K562 (cell line): Measurements from ENCODE around the gene LASP1. TPM values are rescaled to one million over a fixed set of nuclear protein-coding genes. Genes with fewer than 3 reads are reported as not detected.

Experiments used
- ADNP ChIP-seq: fragments of 200-800 bp; sonication (Bioruptor generic); IDR thresholded peaks from 2 replicates; pipeline ENCODE4 v1.6.1; 2016; ENCODE audit warnings: missing genetic modification characterization, missing compliant biosample characterization
- BRD4 ChIP-seq: fragments of 200-600 bp; sonication (generic); IDR thresholded peaks from 2 replicates; pipeline ENCODE4 v1.6.1; 2017; ENCODE audit warnings: inconsistent platforms
- DNMT1 ChIP-seq: fragments of 450-650 bp; IDR thresholded peaks from 2 replicates; pipeline ENCODE4 v1.6.1; 2016; ENCODE audit warnings: antibody characterized with exemption, mild to moderate bottlenecking
- E2F5 ChIP-seq: sonication (generic); formaldehyde crosslinking; IDR thresholded peaks from 2 replicates; pipeline ENCODE4 v1.8.0; 2022; ENCODE audit warnings: mild to moderate bottlenecking, missing genetic modification reagents
- ELF4 ChIP-seq: fragments of 450-650 bp; formaldehyde crosslinking; IDR thresholded peaks from 2 replicates; pipeline ENCODE4 v1.4.0; 2022; ENCODE audit warnings: missing genetic modification characterization
- ELK3 ChIP-seq: fragments of 450-650 bp; formaldehyde crosslinking; IDR thresholded peaks from 2 replicates; pipeline ENCODE4 v1.4.0; 2020; ENCODE audit warnings: mild to moderate bottlenecking
- ETV1 ChIP-seq: fragments of 450-650 bp; conservative IDR thresholded peaks from 2 replicates; pipeline ENCODE4 v1.6.1; 2016; ENCODE audit warnings: missing genetic modification characterization, control low read depth, low read depth, missing compliant biosample characterization
- GATAD2A ChIP-seq: fragments of 450-650 bp; IDR thresholded peaks from 2 replicates; pipeline ENCODE4 v1.6.1; 2017
- HNRNPH1 ChIP-seq: fragments of 200-400 bp; formaldehyde crosslinking; optimal IDR thresholded peaks from 2 replicates; pipeline ENCODE3; 2017; ENCODE audit warnings: low read depth, mild to moderate bottlenecking, low read length, moderate library complexity
- IRF2 ChIP-seq: sonication (generic); formaldehyde crosslinking; IDR thresholded peaks from 2 replicates; pipeline ENCODE4 v1.8.1; 2022; ENCODE audit warnings: mild to moderate bottlenecking, missing genetic modification reagents
- KDM5B ChIP-seq: fragments of 200-600 bp; sonication (generic); IDR thresholded peaks from 2 replicates; pipeline ENCODE4 v1.6.1; 2012; ENCODE audit warnings: low read depth, mild to moderate bottlenecking, moderate library complexity, low read length, control low read depth, inconsistent platforms; ENCODE audit not compliant: insufficient replicate concordance
- KLF1 ChIP-seq: fragments of 450-650 bp; IDR thresholded peaks from 2 replicates; pipeline ENCODE4 v1.6.1; 2016; ENCODE audit warnings: missing genetic modification characterization, missing compliant biosample characterization
- POLR2B ChIP-seq: fragments of 450-650 bp; IDR thresholded peaks from 2 replicates; pipeline ENCODE4 v1.6.1; 2018; ENCODE audit warnings: low read depth; ENCODE audit not compliant: partially characterized antibody
- SIN3A ChIP-seq, 2 experiments: fragments of 150-350 bp in 1 of 2; IDR thresholded peaks; 2 replicates each; pipeline ENCODE4 v1.6.1; 2011 to 2016; ENCODE audit warnings: borderline replicate concordance in 2 of 2, low read depth in 2 of 2, low read length in 2 of 2, mild to moderate bottlenecking in 2 of 2, moderate library complexity in 2 of 2; ENCODE audit not compliant: control insufficient read depth in 1 of 2
- SPI1 ChIP-seq: IDR thresholded peaks from 2 replicates; pipeline ENCODE4 v1.6.1; 2011; ENCODE audit warnings: low read depth, low read length, control low read depth, borderline replicate concordance
- SRSF1 ChIP-seq: fragments of 200-400 bp; formaldehyde crosslinking; IDR thresholded peaks from 2 replicates; pipeline ENCODE4 v1.6.1; 2017; ENCODE audit warnings: mild to moderate bottlenecking, low read depth, low read length, moderate library complexity
- TAF9B ChIP-seq: fragments of 450-650 bp; IDR thresholded peaks from 2 replicates; pipeline ENCODE4 v1.6.1; 2018; ENCODE audit warnings: mild to moderate bottlenecking; ENCODE audit not compliant: partially characterized antibody
- ZFP30 ChIP-seq: fragments of 250-450 bp; sonication (Bioruptor Pico); IDR thresholded peaks from 2 replicates; pipeline ENCODE4 v1.8.0; 2022; ENCODE audit warnings: moderate library complexity, mild to moderate bottlenecking, inconsistent platforms, borderline replicate concordance
- ZNF212 ChIP-seq: fragments of 450-650 bp; formaldehyde crosslinking; IDR thresholded peaks from 2 replicates; pipeline ENCODE4 v1.4.0; 2020; ENCODE audit warnings: mild to moderate bottlenecking
- ZNF239 ChIP-seq: fragments of 250-450 bp; sonication (Bioruptor Pico); IDR thresholded peaks from 2 replicates; pipeline ENCODE4 v1.4.0; 2020; ENCODE audit warnings: mild to moderate bottlenecking
- ZNF583 ChIP-seq: fragments of 250-450 bp; sonication (Bioruptor Pico); IDR thresholded peaks from 2 replicates; pipeline ENCODE4 v1.4.0; 2020
- ZNF589 ChIP-seq: fragments of 200-800 bp; sonication (Bioruptor generic); IDR thresholded peaks from 2 replicates; pipeline ENCODE4 v1.6.1; 2016; ENCODE audit warnings: low read depth, missing genetic modification characterization, missing compliant biosample characterization
- ZNF644 ChIP-seq: fragments of 200-800 bp; sonication (Bioruptor generic); IDR thresholded peaks from 2 replicates; pipeline ENCODE4 v1.6.1; 2016; ENCODE audit warnings: low read depth, missing genetic modification characterization, missing compliant biosample characterization
- ZNF655 ChIP-seq: fragments of 250-450 bp; sonication (Bioruptor Pico); IDR thresholded peaks from 2 replicates; pipeline ENCODE4 v1.5.0; 2021
- ZNF75A ChIP-seq: fragments of 450-650 bp; formaldehyde crosslinking; IDR thresholded peaks from 2 replicates; pipeline ENCODE4 v1.4.0; 2020; ENCODE audit warnings: mild to moderate bottlenecking
- polyA plus RNA-seq, 8 experiments: library from polyadenylated mRNA; depleted of rRNA in 4 of 8; stranded (reverse) in 5 of 8; unstranded in 3 of 8; fragments of >200 nt; fragmentation: Nextera tagmentation in 2 of 8; fragmentation: Illumina TruSeq in 1 of 8; extraction: Ambion mirVana in 2 of 8; extraction: Trizol in 1 of 8; gene quantifications; 2 replicates each; pipeline versions ENCODE4 v1.2.1 to v1.2.3, GENCODE V29; 2011 to 2014; ENCODE audit warnings: inconsistent platforms in 1 of 8, missing spikeins in 1 of 8
- total RNA-seq, 7 experiments: library from RNA; depleted of rRNA in 6 of 7; stranded (reverse); fragments of >200 nt in 6 of 7; fragmentation: Illumina TruSeq in 2 of 7; extraction: Trizol in 2 of 7; gene quantifications; 2 replicates each; pipeline versions ENCODE4 v1.2.1 to v1.2.3, GENCODE V29; 2011 to 2021; ENCODE audit warnings: low replicate concordance in 1 of 7
- TF ChIP-seq, protein P1 (sequence below): IDR thresholded peaks from 2 replicates; pipeline ENCODE4 v1.6.1; 2011; ENCODE audit not compliant: insufficient read length; ENCODE audit errors: extremely low read depth

The LASP1 gene
- total and polyA plus RNA-seq, 9 of the 15 experiments (the other 6 are each of a cell fraction or from before 2014, with no cell fraction given) = 23.0 to 125 (median 55.3) TPM

GRCh38 chr17:38869526-38870258 is at the start of gene LASP1 (continued):
- peak; percentile 92 for TF ChIP-seq POLR2B
- no peak; the same call in 1 of the 2 replicates for TF ChIP-seq KLF1 (tag)
- TF ChIP-seq ADNP = no peak
- peak; percentile 2; the same call in 1 of the 2 replicates for TF ChIP-seq ETV1 (tag)
- TF ChIP-seq SPI1 = peak; percentile 56; the same call in 1 of the 2 replicates
- no peak for TF ChIP-seq E2F5 (CRISPR knock-in tag)
- peak; percentile 50; the same call in 1 of the 2 replicates for TF ChIP-seq ZNF583
- no peak for TF ChIP-seq ZNF655 (CRISPR knock-in tag)
- TF ChIP-seq HNRNPH1 = no peak
- peak; percentile 86 for TF ChIP-seq TAF9B
- no peak for TF ChIP-seq ZNF75A (CRISPR knock-in tag)
- TF ChIP-seq SIN3A (IDR thresholded peaks at IDR 0.05; ENCODE audit: borderline replicate concordance in 2 of 2, control insufficient read depth in 1 of 2, low read depth in 2 of 2, low read length in 2 of 2) = peak in 1 of 2 experiments; percentile 86; a peak in 3 of 4 replicates
- peak; percentile 81 for TF ChIP-seq ZNF589 (CRISPR knock-in tag)
- TF ChIP-seq KDM5B = peak; percentile 95
- peak; percentile 12; the same call in 1 of the 2 replicates for TF ChIP-seq ZNF212
- TF ChIP-seq, protein P1, sequence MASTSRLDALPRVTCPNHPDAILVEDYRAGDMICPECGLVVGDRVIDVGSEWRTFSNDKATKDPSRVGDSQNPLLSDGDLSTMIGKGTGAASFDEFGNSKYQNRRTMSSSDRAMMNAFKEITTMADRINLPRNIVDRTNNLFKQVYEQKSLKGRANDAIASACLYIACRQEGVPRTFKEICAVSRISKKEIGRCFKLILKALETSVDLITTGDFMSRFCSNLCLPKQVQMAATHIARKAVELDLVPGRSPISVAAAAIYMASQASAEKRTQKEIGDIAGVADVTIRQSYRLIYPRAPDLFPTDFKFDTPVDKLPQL = no peak
- no peak for TF ChIP-seq ZNF239 (CRISPR knock-in tag)
- TF ChIP-seq SRSF1 = no peak
- no peak; the same call in 1 of the 2 replicates for TF ChIP-seq BRD4
- no peak for TF ChIP-seq IRF2 (CRISPR knock-in tag)
- TF ChIP-seq ELK3 (CRISPR knock-in tag) = no peak
- TF ChIP-seq DNMT1 = no peak
- no peak for TF ChIP-seq ZFP30 (CRISPR knock-in tag)
- no peak for TF ChIP-seq GATAD2A
- TF ChIP-seq ZNF644 (tag) = peak; percentile 74; the same call in 1 of the 2 replicates
- TF ChIP-seq ELF4 (CRISPR knock-in tag) = no peak
